Measurements from ENCODE around the gene SMIM10L2A. TPM values are rescaled to one million over a fixed set of nuclear protein-coding genes. Genes with fewer than 3 reads are reported as not detected.

Gene SMIM10L2A
- total and polyA plus RNA-seq, 10 of the 15 experiments (the other 5 are each of a cell fraction or from before 2014, with no cell fraction given): 0.02 to 0.05 (median 0.03) TPM; not detected in 7

- intact Hi-C loops (cut with micrococcal nuclease; ENCODE audit: unreplicated experiment): no loop called here
- ChIA-PET SMC1A (ENCODE audit: uncharacterized antibody, unreplicated experiment) (no interaction called here), POLR2A (no interaction called here), RAD21 (ENCODE audit: unreplicated experiment) (interaction anchor here (1.1 kb wide), 1 partner anchor 12 kb away, joined by 4 read pairs; no protein-coding TSS in a partner anchor), CTCF (no interaction called here)
- Histone ChIP-seq H3K9ac (ENCODE audit: control insufficient read depth, insufficient read depth, low read length) (no peak overlapping the region), H2AFZ (ENCODE audit: control insufficient read depth, low read depth, low read length) (no peak overlapping the region), H3K36me3 (ENCODE audit: control insufficient read depth in 2 of 2, insufficient read depth in 2 of 2, low read length in 1 of 2) (no peaks in the 10 kb centered on the region), H3K27me3 (replicated peaks in 1 of 2; ENCODE audit: control insufficient read depth in 2 of 2, insufficient read depth in 2 of 2, low read length in 1 of 2) (no peaks in the 10 kb centered on the region), H3K4me3 (no peak overlapping the region), H3K4me1 (ENCODE audit: control insufficient read depth, insufficient read depth, low read length) (no peaks in the 10 kb centered on the region; the same call in 1 of the 2 replicates), H3K27ac (ENCODE audit: control insufficient read depth, insufficient read depth) (no peak overlapping the region), H4K20me1 (ENCODE audit: control insufficient read depth, insufficient read depth) (no peaks in the 10 kb centered on the region), H3K9me3 (replicated peaks; ENCODE audit: control insufficient read depth, insufficient read depth, low read length) (no peaks in the 10 kb centered on the region; the same call in 2 of the 3 replicates), H3K4me2 (ENCODE audit: control insufficient read depth, insufficient read depth) (no peak overlapping the region), H3K79me2 (ENCODE audit: control insufficient read depth, insufficient read depth, low read length) (no peaks in the 10 kb centered on the region)
- no peak for DNase-seq (ENCODE audit: low read depth, low spot score)
- WGBS (ENCODE audit: insufficient coverage, insufficient replicate concordance, low lambda C conversion rate, missing lambda C conversion rate): 73% methylated on average over 12 of the region's 12 CpGs
- FAIRE-seq: no peak
- BruUV-seq (replicated peaks): no TSS peak
- no peak for TF ChIP-seq FOXM1 (IDR thresholded peaks at IDR 0.05; ENCODE audit: low read depth, low read length)
- TF ChIP-seq ZBTB33 (IDR thresholded peaks at IDR 0.05): no peak
- no peak for TF ChIP-seq CEBPB (IDR thresholded peaks at IDR 0.05; ENCODE audit: borderline replicate concordance in 1 of 2, low read depth in 2 of 2, low read length in 2 of 2)
- no peak for TF ChIP-seq MTA3 (IDR thresholded peaks at IDR 0.05; ENCODE audit: borderline replicate concordance, low read length)
- no peak for TF ChIP-seq TARDBP (IDR thresholded peaks at IDR 0.05; ENCODE audit: borderline replicate concordance)
- TF ChIP-seq EGR1 (IDR thresholded peaks at IDR 0.05; ENCODE audit: borderline replicate concordance in 1 of 2, low read depth in 2 of 2, low read length in 2 of 2): no peak
- no peak for TF ChIP-seq PKNOX1 (IDR thresholded peaks at IDR 0.05)
- in situ Hi-C loops (cut with MboI): no loop called here
- ATAC-seq: no peak
Observed at GRCh38 chrX:135420831-135421230, 913 bp upstream of the SMIM10L2A start.
